ENCODE measurements around the gene FKBP5.
"Not testable (repeated sequence)": the region's sequence is repeated elsewhere in the genome, so short reads cannot be mapped to it uniquely, and the experiment has no call there.

Gene FKBP5

GRCh38 chr6:35576682-35577081 lies 112.0 kb downstream of the FKBP5 start:
- Histone ChIP-seq H3K4me3 (replicated peaks; ENCODE audit: insufficient read depth, low read length) (no peak overlapping the region), H3K27ac (replicated peaks) (no peak overlapping the region), H3K27me3 (ENCODE audit: insufficient read depth, poor library complexity, severe bottlenecking) (no peaks in the 10 kb centered on the region)
- TF ChIP-seq POLR2AphosphoS5 (IDR thresholded peaks at IDR 0.05; ENCODE audit: low read depth) (no peak), SPI1 (IDR thresholded peaks at IDR 0.05; ENCODE audit: borderline replicate concordance, low read depth) (no peak), GABPA (IDR thresholded peaks at IDR 0.05; ENCODE audit: low read depth) (no peak), REST (IDR thresholded peaks at IDR 0.05; ENCODE audit: insufficient replicate concordance, low read depth) (no peak)
- TF ChIP-seq, protein P1, sequence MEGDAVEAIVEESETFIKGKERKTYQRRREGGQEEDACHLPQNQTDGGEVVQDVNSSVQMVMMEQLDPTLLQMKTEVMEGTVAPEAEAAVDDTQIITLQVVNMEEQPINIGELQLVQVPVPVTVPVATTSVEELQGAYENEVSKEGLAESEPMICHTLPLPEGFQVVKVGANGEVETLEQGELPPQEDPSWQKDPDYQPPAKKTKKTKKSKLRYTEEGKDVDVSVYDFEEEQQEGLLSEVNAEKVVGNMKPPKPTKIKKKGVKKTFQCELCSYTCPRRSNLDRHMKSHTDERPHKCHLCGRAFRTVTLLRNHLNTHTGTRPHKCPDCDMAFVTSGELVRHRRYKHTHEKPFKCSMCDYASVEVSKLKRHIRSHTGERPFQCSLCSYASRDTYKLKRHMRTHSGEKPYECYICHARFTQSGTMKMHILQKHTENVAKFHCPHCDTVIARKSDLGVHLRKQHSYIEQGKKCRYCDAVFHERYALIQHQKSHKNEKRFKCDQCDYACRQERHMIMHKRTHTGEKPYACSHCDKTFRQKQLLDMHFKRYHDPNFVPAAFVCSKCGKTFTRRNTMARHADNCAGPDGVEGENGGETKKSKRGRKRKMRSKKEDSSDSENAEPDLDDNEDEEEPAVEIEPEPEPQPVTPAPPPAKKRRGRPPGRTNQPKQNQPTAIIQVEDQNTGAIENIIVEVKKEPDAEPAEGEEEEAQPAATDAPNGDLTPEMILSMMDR (IDR thresholded peaks at IDR 0.05; ENCODE audit: insufficient read depth, low read length) = no peak
- DNase-seq (ENCODE audit: low read depth in 1 of 2, low spot score in 1 of 2) = no peak

GRCh38 chr6:35573495-35574110 lies 115.1 kb downstream of the FKBP5 start:
- no peak for DNase-seq (ENCODE audit: low read depth in 1 of 2, low spot score in 1 of 2)
- Histone ChIP-seq H3K4me3 (replicated peaks; ENCODE audit: insufficient read depth, low read length) (no peak overlapping the region), H3K27me3 (ENCODE audit: insufficient read depth, poor library complexity, severe bottlenecking) (no peaks in the 10 kb centered on the region), H3K27ac (replicated peaks) (no peak overlapping the region)
- TF ChIP-seq POLR2AphosphoS5 (IDR thresholded peaks at IDR 0.05; ENCODE audit: low read depth) = no peak
- no peak for TF ChIP-seq GABPA (IDR thresholded peaks at IDR 0.05; ENCODE audit: low read depth)
- TF ChIP-seq SPI1 (IDR thresholded peaks at IDR 0.05; ENCODE audit: borderline replicate concordance, low read depth) = no peak
- TF ChIP-seq, protein P1 (IDR thresholded peaks at IDR 0.05; ENCODE audit: insufficient read depth, low read length) = no peak
- no peak for TF ChIP-seq REST (IDR thresholded peaks at IDR 0.05; ENCODE audit: insufficient replicate concordance, low read depth)

- not testable (repeated sequence) for DNase-seq (ENCODE audit: low read depth in 1 of 2, low spot score in 1 of 2); H3K27ac ChIP-seq (replicated peaks); H3K4me3 ChIP-seq (replicated peaks; ENCODE audit: insufficient read depth, low read length); H3K27me3 ChIP-seq (ENCODE audit: insufficient read depth, poor library complexity, severe bottlenecking)
Observed at GRCh38 chr6:35570885-35571330, 117.8 kb downstream of the FKBP5 start.

GRCh38 chr6:35569011-35569461 lies 119.7 kb downstream of the FKBP5 start:
- DNase-seq (ENCODE audit: low read depth in 1 of 2, low spot score in 1 of 2) = peak in 1 of 2 experiments; percentile 37

More at GRCh38 chr6:35569011-35569461, 119.7 kb downstream of the FKBP5 start:
- H3K27me3 ChIP-seq (ENCODE audit: insufficient read depth, poor library complexity, severe bottlenecking) = peaks cover 2% of the 10 kb centered on the region
- TF ChIP-seq SPI1 (IDR thresholded peaks at IDR 0.05; ENCODE audit: borderline replicate concordance, low read depth) = no peak
- TF ChIP-seq REST (IDR thresholded peaks at IDR 0.05; ENCODE audit: insufficient replicate concordance, low read depth) = no peak
- TF ChIP-seq, protein P1 (IDR thresholded peaks at IDR 0.05; ENCODE audit: insufficient read depth, low read length) = peak; percentile 11
- TF ChIP-seq GABPA (IDR thresholded peaks at IDR 0.05; ENCODE audit: low read depth) = no peak
- no peak for TF ChIP-seq POLR2AphosphoS5 (IDR thresholded peaks at IDR 0.05; ENCODE audit: low read depth)
- H3K27ac ChIP-seq (replicated peaks) = no peak overlapping the region
- H3K4me3 ChIP-seq (replicated peaks; ENCODE audit: insufficient read depth, low read length) = no peak overlapping the region
